Stimulated activated CD8-positive, alpha-beta memory T cell treated with anti-CD3 and anti-CD28 coated beads, Interleukin-12 subunit alpha, Interleukin-12 subunit beta, amount 100 ng/mL, for 24 hours (primary cell): Measurements from ENCODE around the gene PRCD.

ENCODE experiments used
- DNase-seq: peaks from one replicate; pipeline ENCODE4 v3.0.0-alpha.2; 2020; ENCODE audit errors: extremely low read depth

PRCD gene

GRCh38 chr17:76570877-76571471 is 31.1 kb downstream of the PRCD start:
- no peak for DNase-seq

GRCh38 chr17:76572201-76572910 is 32.5 kb downstream of the PRCD start:
- DNase-seq, result no peak

DNA sequence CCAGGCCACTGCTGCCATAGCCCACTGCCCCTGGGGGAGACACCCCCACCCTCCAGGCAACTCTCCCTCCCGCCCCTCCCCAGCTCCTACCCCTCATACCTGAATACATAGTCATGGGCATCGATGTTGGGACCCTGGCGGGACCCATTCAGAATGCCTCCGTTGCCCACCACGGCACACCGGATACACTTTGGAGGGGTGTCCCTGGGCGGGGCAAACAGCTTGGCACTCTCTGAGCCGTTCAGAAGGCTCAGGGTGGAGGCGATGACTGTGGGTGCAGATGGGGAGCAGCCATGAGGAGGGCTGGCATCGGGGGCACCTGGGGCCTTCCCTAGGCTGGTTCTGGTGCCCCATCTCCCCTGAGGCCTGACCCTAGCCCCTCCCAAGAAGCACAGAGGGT is 33.3 kb downstream of the PRCD start:
- no peak for DNase-seq

DNA sequence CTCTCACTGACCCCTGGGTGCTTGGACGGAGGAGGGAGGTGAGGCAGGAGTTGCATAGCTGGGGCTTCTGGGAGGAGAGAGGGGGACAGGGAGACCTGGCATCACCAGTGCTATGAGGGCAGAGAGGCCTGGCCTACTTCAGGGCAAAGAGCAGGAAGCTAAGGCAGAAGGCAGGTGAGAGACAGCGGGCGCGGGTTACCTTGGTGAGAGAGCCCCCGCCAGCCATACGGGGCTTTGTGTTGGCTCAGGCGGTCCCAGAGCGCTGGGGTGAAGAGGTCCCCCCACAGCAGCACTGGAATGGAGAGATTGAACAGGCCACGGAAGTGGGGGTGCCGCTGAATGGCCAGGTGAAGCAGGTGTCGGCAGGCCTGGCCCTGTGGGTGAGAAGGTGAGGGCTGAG is 34.3 kb downstream of the PRCD start:
- no peak for DNase-seq

GRCh38 chr17:76575570-76575969 is 35.7 kb downstream of the PRCD start:
- DNase-seq, result no peak

- no peak for DNase-seq
Observed at GRCh38 chr17:76576189-76576588, 36.3 kb downstream of the PRCD start.

- no peak for DNase-seq
Observed at GRCh38 chr17:76577876-76578275, 38.0 kb downstream of the PRCD start.

DNA sequence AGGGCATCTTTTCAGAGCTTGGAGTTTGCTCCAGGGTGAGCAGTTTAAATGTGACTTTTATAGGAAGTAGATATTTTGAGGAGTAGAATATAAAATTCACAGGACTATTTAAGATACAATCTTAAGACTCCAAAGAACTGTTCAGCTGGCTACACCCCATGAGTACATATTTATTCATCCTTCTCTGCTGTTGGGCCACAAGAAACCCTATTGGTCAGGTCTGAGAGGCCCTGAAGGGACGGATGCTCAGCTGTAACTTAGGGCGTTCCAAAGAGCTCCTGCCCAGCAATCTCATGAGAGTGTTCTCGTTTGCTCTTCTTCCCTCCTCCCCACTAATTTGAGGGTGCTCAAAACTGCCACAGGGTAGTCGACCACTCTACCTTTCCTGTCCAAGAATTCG is 38.5 kb downstream of the PRCD start:
- no peak for DNase-seq

- no peak for DNase-seq
Observed at GRCh38 chr17:76579281-76579680, 39.4 kb downstream of the PRCD start.

GRCh38 chr17:76581515-76581914 is 41.7 kb downstream of the PRCD start:
- DNase-seq, result no peak

DNA sequence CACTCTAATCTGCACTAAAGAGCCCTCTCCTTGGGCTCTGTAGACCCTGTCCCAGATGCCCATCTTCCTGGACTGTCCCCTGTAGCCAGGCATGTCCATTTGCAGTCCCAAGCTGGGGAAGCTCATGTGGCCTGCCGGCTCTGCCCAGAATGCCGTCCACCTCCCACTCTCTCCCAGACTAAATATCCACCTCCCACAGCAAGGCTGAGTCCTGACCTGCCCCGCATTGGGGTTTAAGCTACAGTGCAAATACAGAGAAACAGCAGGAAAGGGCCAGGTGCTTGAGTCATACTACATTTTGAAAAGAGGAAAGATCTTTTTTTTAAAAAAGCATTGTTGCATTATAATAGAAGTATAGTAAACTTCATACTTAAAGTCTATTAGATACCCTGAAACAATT is 42.8 kb downstream of the PRCD start:
- DNase-seq, result no peak

- no peak for DNase-seq
Observed at GRCh38 chr17:76584427-76585032, 44.7 kb downstream of the PRCD start.

- DNase-seq, result no peak
Observed at GRCh38 chr17:76585033-76585648, 45.3 kb downstream of the PRCD start.

- no peak for DNase-seq
Observed at GRCh38 chr17:76585649-76586593, 46.1 kb downstream of the PRCD start, which contains the start of gene ST6GALNAC2. Gene ST6GALNAC2 (minus strand): TSS chr17:76585860. CDS start chr17:76585808, 52 bp downstream.

DNA sequence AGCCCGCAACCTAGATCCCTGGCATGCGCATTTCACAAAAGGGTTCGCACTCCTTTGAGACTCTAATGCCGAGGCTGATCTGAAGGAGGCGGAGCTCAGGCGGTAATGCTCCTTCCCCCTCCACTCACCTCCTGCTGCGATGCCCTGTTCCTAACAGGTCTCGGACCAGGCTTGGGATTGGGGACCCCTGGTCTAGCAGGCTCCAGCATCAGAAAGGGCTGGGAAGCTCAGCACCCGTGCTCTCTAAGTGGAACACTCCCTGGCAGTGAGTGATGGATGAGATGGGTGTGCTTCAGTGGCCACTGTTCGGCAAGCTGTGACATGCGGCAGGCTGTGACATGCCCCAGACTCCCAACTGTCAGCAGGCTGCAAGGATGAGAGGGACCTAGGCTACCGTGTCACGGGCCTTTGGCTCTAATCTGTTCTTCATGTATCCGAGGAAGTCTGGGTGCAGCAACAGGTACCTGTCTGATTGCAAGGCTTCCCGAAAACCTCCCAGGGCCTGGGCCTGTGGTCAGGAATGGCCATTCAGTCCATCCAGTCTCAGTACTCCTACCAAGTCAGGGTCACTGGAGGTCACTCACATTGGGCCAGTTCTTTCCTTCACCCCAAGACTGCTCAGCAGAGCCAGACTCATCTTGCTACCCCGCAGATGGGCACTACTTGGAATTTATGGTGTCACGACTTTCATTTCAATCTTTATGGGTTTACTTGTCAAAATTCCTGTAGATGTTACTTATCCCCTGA is 47.1 kb downstream of the PRCD start:
- no peak for DNase-seq

DNA sequence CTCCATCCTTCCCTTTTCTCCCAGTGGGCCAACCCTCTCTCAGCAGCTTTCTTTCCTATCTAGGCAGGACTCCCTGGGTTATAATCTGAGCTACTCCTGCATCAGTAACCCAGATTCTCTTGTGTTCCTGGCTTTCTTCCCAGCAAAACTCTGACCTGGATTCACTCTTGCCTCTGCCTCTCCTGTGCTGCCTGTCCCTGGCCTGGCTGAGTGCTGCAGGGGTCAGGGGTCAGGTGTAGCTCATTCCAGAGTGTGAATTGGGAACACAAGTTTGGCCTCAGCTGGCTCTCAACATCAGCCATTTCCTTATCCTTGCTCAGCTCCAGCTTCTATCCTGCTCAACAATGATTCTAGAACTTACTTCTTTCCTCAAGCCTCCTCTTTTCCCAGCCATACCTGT is 48.3 kb downstream of the PRCD start:
- no peak for DNase-seq

DNA sequence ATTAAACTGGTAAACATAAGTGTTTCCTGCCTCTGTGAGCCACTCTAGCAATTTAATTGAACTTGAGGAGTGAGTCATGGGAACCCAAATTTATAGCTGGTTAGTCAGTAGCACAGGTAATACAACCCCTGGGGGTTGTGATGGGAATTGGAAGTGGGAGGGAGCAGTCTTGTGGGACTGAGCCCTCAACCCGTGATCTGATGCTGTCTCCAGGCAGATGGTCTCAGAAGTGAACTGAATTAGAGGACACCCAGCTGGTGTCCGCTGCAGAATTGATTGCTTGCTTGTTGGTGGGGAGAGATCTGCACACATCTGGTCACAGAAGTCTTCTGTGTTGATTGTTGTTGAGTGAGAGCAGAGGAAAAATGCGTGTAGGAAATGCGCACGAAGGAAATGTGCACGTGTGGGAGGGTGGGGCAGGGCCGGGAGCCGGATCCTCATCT is 53.6 kb downstream of the PRCD start:
- DNase-seq, result no peak

DNA sequence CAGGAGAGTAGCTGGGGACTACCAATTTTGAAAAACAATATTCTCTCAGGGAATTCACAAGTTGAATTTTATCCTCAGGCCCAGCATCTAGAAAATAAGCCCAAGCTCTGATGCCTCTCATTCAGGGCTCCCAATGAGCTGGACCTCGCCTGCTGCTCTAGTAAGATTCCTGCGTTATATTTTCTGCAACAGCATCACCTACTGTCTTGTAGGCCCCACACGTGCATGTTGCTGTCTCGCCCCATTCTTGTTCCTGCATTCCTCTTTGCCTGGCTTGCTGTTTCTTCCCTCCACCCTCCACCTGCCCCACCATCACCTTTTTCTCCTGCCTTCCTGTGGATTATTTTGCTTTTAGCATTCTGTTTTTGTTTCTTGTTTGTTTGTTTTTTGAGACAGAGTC is 54.1 kb downstream of the PRCD start:
- no peak for DNase-seq

DNA sequence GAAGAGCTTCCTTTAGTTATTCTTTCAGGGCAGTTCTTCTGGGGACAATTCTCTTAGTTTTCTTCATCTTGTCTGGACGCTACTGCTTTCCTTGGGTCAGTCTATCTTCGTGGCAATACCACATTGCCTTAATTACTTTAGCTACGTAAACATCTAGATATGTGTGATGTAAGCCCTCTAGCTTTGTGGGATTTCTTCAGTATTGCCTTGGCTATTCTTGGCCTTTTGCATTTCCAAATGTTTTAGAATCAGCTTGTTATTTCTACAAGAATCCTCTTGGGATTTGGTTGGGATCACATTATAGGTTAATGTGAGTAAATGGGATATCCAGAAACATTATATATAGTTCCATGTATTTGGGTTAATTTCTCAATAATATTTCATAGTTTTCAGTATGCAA is 54.8 kb downstream of the PRCD start:
- no peak for DNase-seq
